ENCODE results near the gene P4HA1.
"Not testable (repeated sequence)": the region's sequence is repeated elsewhere in the genome, so short reads cannot be mapped to it uniquely, and the experiment has no call there.

The P4HA1 gene

DNA sequence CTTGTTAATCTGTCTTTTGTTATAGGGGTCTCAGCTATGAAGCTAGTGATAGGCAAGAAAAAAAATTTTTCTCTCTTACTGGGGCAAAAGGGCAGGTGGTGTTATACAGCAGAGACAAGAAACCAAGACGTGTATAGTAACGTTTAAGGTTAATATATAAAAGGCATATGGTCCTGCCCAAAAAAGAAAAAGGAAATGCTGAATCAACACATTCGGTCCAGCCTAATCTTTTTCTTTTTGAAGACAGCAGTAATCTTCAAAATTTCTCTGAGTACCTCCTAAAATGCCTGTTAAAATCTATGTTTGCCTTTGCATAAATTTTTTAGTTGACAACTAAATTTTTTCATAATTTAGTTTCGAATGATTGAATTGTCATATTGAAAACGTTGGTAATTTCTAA lies 54.5 kb downstream of the P4HA1 start:
- no peak for DNase-seq

GRCh38 chr10:73039635-73040034 lies 57.0 kb downstream of the P4HA1 start:
- no peak for DNase-seq

DNA sequence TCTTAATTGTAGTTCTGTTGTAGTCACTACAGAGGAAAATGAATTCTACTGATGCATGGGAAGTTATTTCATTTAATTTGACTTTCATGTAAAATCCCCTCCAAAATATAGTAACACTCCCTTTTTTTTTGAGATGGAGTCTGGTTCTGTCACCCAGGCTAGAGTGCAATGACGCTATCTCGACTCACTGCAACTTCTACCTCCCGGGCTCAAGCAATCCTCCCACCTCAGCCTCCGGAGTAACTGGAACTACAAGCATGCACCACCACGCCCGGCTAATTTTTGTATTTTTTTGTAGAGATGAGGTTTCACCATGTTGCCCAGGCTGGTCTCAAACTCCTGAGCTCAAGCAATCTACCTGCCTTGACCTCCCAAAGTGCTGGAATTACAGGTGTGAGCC lies 60.4 kb downstream of the P4HA1 start:
- not testable (repeated sequence) for DNase-seq

- no peak for DNase-seq
These were observed 64.1 kb downstream of the P4HA1 start for GRCh38 chr10:73032536-73032935.

- DNase-seq = not testable (repeated sequence)
These were observed 70.0 kb downstream of the P4HA1 start for GRCh38 chr10:73026623-73027022.

- not testable (repeated sequence) for DNase-seq
These were observed 73.1 kb downstream of the P4HA1 start for GRCh38 chr10:73023455-73024070.

DNA sequence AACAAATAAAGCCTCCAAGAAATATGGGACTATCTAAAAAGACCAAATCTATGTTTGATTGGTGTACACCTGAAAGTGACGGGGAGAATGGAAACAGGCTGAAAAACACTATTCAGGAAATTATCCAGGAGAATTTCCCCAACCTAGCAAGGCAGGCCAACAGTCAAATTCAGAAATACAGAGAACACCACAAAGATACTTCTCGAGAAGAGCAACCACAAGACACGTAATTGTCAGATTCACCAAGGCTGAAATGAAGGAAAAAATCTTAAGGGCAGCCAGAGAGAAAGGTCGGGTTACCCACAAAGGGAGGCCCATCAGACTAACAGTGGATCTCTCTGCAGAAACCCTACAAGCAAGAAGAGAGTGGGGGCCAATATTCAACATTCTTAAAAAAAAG lies 73.7 kb downstream of the P4HA1 start:
- not testable (repeated sequence) for DNase-seq

GRCh38 chr10:73021538-73022164 lies 75.0 kb downstream of the P4HA1 start:
- not testable (repeated sequence) for DNase-seq

DNA sequence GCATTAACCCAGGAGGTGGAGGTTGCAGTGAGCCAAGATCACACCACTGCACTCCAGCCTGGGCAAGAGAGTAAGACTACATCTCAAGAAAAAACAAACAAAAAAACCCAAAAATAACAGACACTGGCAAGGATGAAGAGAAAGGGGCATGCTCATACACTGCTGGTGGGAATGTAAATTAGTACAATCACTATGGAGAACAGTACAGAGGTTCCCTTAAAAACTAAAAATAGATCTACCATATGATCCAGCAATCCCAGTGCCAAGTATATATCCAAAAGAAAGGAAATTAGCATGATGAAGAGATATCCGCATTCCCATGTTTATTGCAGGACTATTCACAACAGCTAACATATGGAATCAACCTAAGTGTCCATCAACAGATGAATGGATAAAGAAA lies 75.6 kb downstream of the P4HA1 start:
- DNase-seq = no peak

- DNase-seq = no peak
These were observed 77.6 kb downstream of the P4HA1 start for GRCh38 chr10:73019100-73019499.

DNA sequence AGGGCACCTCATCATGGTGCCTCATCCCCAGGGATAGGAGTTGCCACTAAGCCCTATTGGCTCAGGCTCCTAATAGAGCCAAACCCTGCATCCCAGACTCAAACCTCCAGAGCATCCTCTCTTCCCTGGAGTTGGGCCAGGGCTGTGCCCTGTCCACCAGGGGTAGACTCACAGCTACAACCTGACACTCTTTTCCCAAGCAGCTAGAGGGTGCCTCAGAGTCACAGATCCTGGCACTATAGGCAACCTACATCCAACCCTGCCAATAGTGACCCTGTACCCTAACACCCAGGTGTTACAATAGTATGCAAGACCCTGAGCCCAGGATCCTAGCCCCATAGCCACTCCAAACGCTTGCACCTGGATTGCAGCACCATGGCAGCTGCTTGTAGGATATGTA lies 78.0 kb downstream of the P4HA1 start:
- DNase-seq = no peak

- no peak for DNase-seq
These were observed 78.6 kb downstream of the P4HA1 start for GRCh38 chr10:73017955-73018480.

- no peak for DNase-seq
These were observed 80.9 kb downstream of the P4HA1 start for GRCh38 chr10:73015779-73016178.

DNA sequence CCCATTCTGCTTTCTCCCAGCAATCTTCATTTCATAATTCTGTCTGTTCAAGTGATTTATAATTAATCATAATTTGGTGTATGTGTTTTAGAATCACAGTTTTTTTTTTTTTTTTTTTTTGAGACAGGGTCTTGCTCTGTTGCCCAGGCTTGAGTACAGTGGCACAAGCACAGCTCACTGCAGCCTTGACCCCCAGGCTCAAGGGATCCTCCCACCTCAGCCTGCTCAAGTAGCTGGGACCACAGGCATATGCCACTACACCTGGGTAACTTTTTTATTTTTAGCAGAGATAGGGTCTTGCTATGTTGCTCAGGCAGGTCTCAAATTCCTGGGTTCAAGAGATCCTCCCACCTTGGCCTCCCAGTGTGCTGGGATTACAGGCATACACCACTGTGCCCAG lies 92.8 kb downstream of the P4HA1 start:
- no peak for DNase-seq

DNA sequence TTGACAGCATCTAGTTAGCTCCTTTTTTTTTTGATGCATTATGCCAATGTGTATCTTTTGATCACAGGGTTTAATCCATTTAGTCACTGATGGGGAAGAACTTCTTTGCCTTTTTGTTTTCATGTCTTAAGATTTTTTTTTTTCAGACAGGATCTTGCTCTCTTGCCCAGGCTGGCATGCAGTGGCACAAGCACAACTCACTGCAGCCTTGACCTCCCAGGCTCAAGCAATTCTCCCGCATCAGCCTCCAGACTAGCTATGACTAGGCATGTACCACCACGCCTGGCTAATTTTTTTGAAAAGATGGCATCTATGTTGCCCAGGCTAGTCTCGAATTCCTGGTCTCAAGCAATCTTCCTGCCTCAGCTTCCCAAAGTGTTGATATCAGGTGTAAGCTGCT lies 95.7 kb downstream of the P4HA1 start:
- no peak for DNase-seq

GRCh38 chr10:72997099-72997498 lies 99.6 kb downstream of the P4HA1 start:
- no peak for DNase-seq

GRCh38 chr10:72995459-72995858 lies 101.2 kb downstream of the P4HA1 start:
- not testable (repeated sequence) for DNase-seq

DNA sequence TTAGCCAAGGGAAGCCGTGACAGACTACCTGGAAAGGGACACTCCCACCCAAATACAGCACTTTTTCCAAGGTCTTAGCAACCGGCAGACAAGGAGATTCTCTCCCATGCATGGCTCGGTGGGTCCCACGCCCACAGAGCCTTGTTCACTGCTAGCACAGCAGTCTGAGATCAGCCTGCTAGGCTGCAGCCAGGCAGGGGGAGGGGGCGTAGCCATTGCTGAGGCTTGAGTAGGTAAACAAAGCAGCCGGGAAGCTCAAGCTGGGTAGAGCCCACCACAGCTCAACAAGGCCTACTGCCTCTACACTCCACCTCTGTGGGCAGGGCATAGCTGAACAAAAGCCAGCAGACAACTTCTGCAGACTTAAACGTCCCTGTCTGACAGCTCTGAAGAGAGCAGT lies 106.9 kb downstream of the P4HA1 start:
- not testable (repeated sequence) for DNase-seq

GRCh38 chr10:72984618-72985017 lies 112.0 kb downstream of the P4HA1 start:
- not testable (repeated sequence) for DNase-seq

- no peak for DNase-seq
These were observed 114.7 kb downstream of the P4HA1 start for GRCh38 chr10:72981882-72982529.

- no peak for DNase-seq
These were observed 115.4 kb downstream of the P4HA1 start for GRCh38 chr10:72981028-72981881.

DNA sequence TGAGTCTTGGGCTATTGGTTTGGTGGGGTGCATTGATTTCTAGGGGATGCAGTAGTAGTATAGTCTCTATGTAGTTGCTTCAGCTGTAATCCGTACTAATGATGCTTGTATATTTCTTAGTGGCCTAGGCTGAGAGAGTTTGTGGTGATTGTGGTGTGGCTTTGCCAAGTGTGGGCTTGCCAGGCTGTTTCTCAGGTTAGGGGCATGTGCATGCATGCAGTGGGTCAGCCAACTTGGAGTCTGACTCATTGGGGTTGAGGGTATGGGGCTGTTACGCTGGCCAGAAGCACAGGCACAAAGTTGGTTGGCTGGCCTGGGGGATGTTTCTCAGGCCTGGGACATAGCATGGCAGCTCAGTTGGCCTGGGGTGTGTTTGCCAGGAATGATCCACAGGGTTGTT lies 116.3 kb downstream of the P4HA1 start:
- DNase-seq = no peak

DNA sequence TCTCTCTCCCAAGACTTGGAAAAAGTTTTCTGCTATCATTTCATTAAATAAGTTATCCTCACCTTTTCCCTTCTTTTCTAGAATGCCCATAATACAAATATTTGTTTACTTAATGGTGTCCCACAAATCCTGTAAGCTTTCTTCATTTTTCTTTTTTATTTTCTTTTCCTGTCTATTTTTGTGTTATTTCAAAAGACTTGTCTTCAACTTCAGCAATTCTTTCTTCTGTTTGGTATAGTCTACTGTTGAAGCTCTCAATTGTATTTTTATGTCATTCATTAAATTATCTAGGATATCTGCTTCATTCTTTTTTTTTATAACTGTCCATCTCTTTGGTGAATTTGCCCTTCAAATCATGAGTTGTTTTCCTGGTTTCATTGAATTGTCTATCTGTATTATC lies 117.0 kb downstream of the P4HA1 start:
- no peak for DNase-seq
